Cardiac fibroblast (primary cell): ENCODE measurements around the gene GMEB2.

ENCODE experiments used
- DNase-seq, 2 donors: peaks; one replicate each; pipeline versions ENCODE4 v3.0.0 to v3.0.0-alpha.2; 2010; ENCODE audit warnings: low read depth in 2 of 2
- H3K4me3 ChIP-seq, 2 donors: replicated peaks in 1 of 2; 1 replicate in 1 of 2; 2 replicates in 1 of 2; pipeline ENCODE4 v1.5.1; 2011; ENCODE audit warnings: low read depth in 2 of 2, low read length in 2 of 2, mild to moderate bottlenecking in 2 of 2, moderate library complexity in 1 of 2
- CTCF ChIP-seq: IDR thresholded peaks from one replicate; pipeline ENCODE4 v1.5.1; 2011; ENCODE audit warnings: low read depth, mild to moderate bottlenecking, low read length, inconsistent platforms

GMEB2 gene

GRCh38 chr20:63543131-63543530 lies 83.8 kb downstream of the GMEB2 start:
- DNase-seq, result no peak
- TF ChIP-seq CTCF, result no peak
- no peak overlapping the region for H3K4me3 ChIP-seq

- no peak for DNase-seq
- no peak for TF ChIP-seq CTCF
- H3K4me3 ChIP-seq, result no peak overlapping the region
Measured at GRCh38 chr20:63542696-63543095, 84.2 kb downstream of the GMEB2 start.

GRCh38 chr20:63542031-63542559 lies 84.8 kb downstream of the GMEB2 start:
- no peak for DNase-seq
- no peak for TF ChIP-seq CTCF
- H3K4me3 ChIP-seq, result no peak overlapping the region

- TF ChIP-seq CTCF, result no peak
- no peak overlapping the region for H3K4me3 ChIP-seq
- no peak for DNase-seq
Measured at GRCh38 chr20:63541371-63541770, 85.5 kb downstream of the GMEB2 start.

GRCh38 chr20:63540417-63541186 lies 86.3 kb downstream of the GMEB2 start:
- DNase-seq, result no peak
- TF ChIP-seq CTCF, result no peak
- H3K4me3 ChIP-seq, result no peak overlapping the region

GRCh38 chr20:63539441-63540370 lies 87.2 kb downstream of the GMEB2 start:
- H3K4me3 ChIP-seq, result no peak overlapping the region
- no peak for DNase-seq
- no peak for TF ChIP-seq CTCF
